Sigmoid colon (tissue), 4 donors: Measurements from ENCODE around the gene SLC35F1.
A peak's percentile ranks its signal among the peaks of the same experiment; 100 is the strongest.

ENCODE experiments used
- POLR2A ChIP-seq, 2 donors: fragments of 450-650 bp; IDR thresholded peaks; one replicate each; pipeline ENCODE4 v1.6.1; 2016; ENCODE audit warnings: antibody characterized with exemption in 2 of 2, mild to moderate bottlenecking in 2 of 2, moderate library complexity in 2 of 2
- POLR2AphosphoS5 ChIP-seq, 4 donors: sonication (generic); formaldehyde crosslinking; IDR thresholded peaks; one replicate each; pipeline ENCODE4 v1.6.1; 2017; ENCODE audit warnings: antibody characterized with exemption in 4 of 4
- TF ChIP-seq, protein P1 (sequence below), 4 experiments: fragments of 450-650 bp in 3 of 4; fragments of 200-600 bp in 1 of 4; IDR thresholded peaks; one replicate each; pipeline ENCODE4 v1.5.1; 2016 to 2019; ENCODE audit warnings: antibody characterized with exemption in 4 of 4, mild to moderate bottlenecking in 3 of 4, moderate library complexity in 2 of 4

GRCh38 chr6:118288355-118289124, 381.5 kb downstream of the SLC35F1 start:
- TF ChIP-seq POLR2AphosphoS5 (IDR thresholded peaks at IDR 0.05): no peak
- TF ChIP-seq POLR2A (IDR thresholded peaks at IDR 0.05): no peak
- TF ChIP-seq, protein P1, sequence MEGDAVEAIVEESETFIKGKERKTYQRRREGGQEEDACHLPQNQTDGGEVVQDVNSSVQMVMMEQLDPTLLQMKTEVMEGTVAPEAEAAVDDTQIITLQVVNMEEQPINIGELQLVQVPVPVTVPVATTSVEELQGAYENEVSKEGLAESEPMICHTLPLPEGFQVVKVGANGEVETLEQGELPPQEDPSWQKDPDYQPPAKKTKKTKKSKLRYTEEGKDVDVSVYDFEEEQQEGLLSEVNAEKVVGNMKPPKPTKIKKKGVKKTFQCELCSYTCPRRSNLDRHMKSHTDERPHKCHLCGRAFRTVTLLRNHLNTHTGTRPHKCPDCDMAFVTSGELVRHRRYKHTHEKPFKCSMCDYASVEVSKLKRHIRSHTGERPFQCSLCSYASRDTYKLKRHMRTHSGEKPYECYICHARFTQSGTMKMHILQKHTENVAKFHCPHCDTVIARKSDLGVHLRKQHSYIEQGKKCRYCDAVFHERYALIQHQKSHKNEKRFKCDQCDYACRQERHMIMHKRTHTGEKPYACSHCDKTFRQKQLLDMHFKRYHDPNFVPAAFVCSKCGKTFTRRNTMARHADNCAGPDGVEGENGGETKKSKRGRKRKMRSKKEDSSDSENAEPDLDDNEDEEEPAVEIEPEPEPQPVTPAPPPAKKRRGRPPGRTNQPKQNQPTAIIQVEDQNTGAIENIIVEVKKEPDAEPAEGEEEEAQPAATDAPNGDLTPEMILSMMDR (IDR thresholded peaks at IDR 0.05): peak in 1 of 4 experiments; percentile 11
